CD4-positive, alpha-beta T cell (primary cell): ENCODE data around the gene GNAT1. TPM values are rescaled to one million over a fixed set of nuclear protein-coding genes. Genes with fewer than 3 reads are reported as not detected.

ENCODE experiments used
- ATAC-seq: fragments of 200-7000 bp; cut with Tn5 transposase; one replicate; pipeline ENCODE4 v1.10.0; 2022; ENCODE audit warnings: mild to moderate bottlenecking; ENCODE audit not compliant: poor library complexity
- CTCF ChIA-PET: fragments of 350-600 bp; sonication (Branson Sonifier 250); formaldehyde crosslinking; loops from one replicate; lab custom pipeline; 2021; ENCODE audit warnings: antibody characterized with exemption, inconsistent platforms; lab: Charles Lee
- POLR2A ChIA-PET: fragments of 350-600 bp; sonication (Branson Sonifier 250); formaldehyde crosslinking; loops from one replicate; lab custom pipeline; 2021; ENCODE audit warnings: antibody characterized with exemption, inconsistent platforms; lab: Charles Lee
- DNase-seq, 14 experiments: peaks; one replicate each; pipeline ENCODE4 v3.0.0-alpha.2; 2013 to 2020; ENCODE audit warnings: mixed read lengths in 2 of 14
- H3K27ac ChIP-seq, 2 donors: one replicate each; pipeline versions ENCODE4 v1.5.1 to v1.7.0; 2013; ENCODE audit warnings: low read length in 2 of 2, low read depth in 1 of 2, mild to moderate bottlenecking in 1 of 2
- H3K27me3 ChIP-seq, 2 experiments: 1 replicate in 1 of 2; 2 replicates in 1 of 2; pipeline versions ENCODE4 v1.6.1 to v1.7.0; 2013; ENCODE audit warnings: low read length in 2 of 2, control low read depth in 1 of 2, mild to moderate bottlenecking in 1 of 2, moderate library complexity in 1 of 2; ENCODE audit not compliant: insufficient read depth in 2 of 2, control insufficient read depth in 1 of 2
- H3K36me3 ChIP-seq: one replicate; pipeline ENCODE4 v1.6.1; 2013; ENCODE audit warnings: low read length, control low read depth; ENCODE audit not compliant: insufficient read depth
- H3K4me1 ChIP-seq: one replicate; pipeline ENCODE4 v1.6.1; 2013; ENCODE audit warnings: low read length, control low read depth; ENCODE audit not compliant: insufficient read depth
- H3K4me3 ChIP-seq: one replicate; pipeline ENCODE4 v1.5.1; 2013; ENCODE audit warnings: mild to moderate bottlenecking, low read length, moderate library complexity
- H3K9me3 ChIP-seq, 2 experiments: 1 replicate in 1 of 2; 2 replicates in 1 of 2; pipeline versions ENCODE4 v1.6.1 to v1.7.0; 2013; ENCODE audit warnings: low read length in 2 of 2, mild to moderate bottlenecking in 2 of 2, control low read depth in 1 of 2, moderate library complexity in 1 of 2; ENCODE audit not compliant: control insufficient read depth in 1 of 2, insufficient read depth in 1 of 2
- H3K27ac Mint-ChIP-seq: one replicate; pipeline ENCODE4 v1.8.0; 2020; ENCODE audit warnings: mixed read lengths
- H3K27me3 Mint-ChIP-seq: one replicate; pipeline ENCODE4 v1.8.0; 2021; ENCODE audit warnings: mixed read lengths
- H3K36me3 Mint-ChIP-seq: one replicate; pipeline ENCODE4 v1.8.0; 2021; ENCODE audit warnings: low read depth, mixed read lengths
- H3K4me1 Mint-ChIP-seq: one replicate; pipeline ENCODE4 v1.8.0; 2021; ENCODE audit warnings: low read depth, mixed read lengths
- H3K4me3 Mint-ChIP-seq: one replicate; pipeline ENCODE4 v1.8.0; 2020; ENCODE audit warnings: mild to moderate bottlenecking, mixed read lengths
- H3K9me3 Mint-ChIP-seq: one replicate; pipeline ENCODE4 v1.8.0; 2020; ENCODE audit warnings: mixed read lengths
- CTCF ChIP-seq: fragments of 200-600 bp; IDR thresholded peaks from one replicate; pipeline ENCODE4 v1.8.0; 2022; ENCODE audit warnings: antibody characterized with exemption, mild to moderate bottlenecking
- intact Hi-C, 2 experiments: fragments of 100-400 bp; cut with DNase I in 1 of 2; cut with micrococcal nuclease in 1 of 2; formaldehyde crosslinking; loops; one replicate each; pipeline versions ENCODE4 v1.15.1 to v1.9.0; 2023 to 2025; cut with DNase I, micrococcal nuclease
- total RNA-seq, 174 experiments: library from RNA in 2 of 174; stranded (reverse) in 2 of 174; gene quantifications; one replicate each; pipeline ENCODE4 v1.2.3 and lab custom pipeline; 2021 to 2026

GNAT1 gene
- total RNA-seq, 2 experiments from 2014 or later, result 0.11 to 0.28 TPM

- intact Hi-C loops, result loop anchor here in 1 of 2 experiments (10.0 kb wide), 1 partner anchor 233 kb away; no protein-coding TSS in a partner anchor
- peaks cover 17% of the 10 kb centered on the region for H3K27me3 Mint-ChIP-seq
- H3K4me3 ChIP-seq, result no peak overlapping the region
- CTCF ChIA-PET, result no interaction called here
- no peak overlapping the region for H3K27ac ChIP-seq
- H3K27me3 ChIP-seq, result peaks cover 0 to 2% of the 10 kb centered on the region in 2 experiments
- POLR2A ChIA-PET, result no interaction called here
- H3K36me3 ChIP-seq, result no peaks in the 10 kb centered on the region
- no peaks in the 10 kb centered on the region for H3K4me1 Mint-ChIP-seq
- H3K9me3 ChIP-seq, result no peaks in the 10 kb centered on the region
- no peaks in the 10 kb centered on the region for H3K36me3 Mint-ChIP-seq
- ATAC-seq (no peak), DNase-seq (no peak)
- H3K4me3 Mint-ChIP-seq, result no peak overlapping the region
- TF ChIP-seq CTCF, result no peak
- H3K4me1 ChIP-seq, result no peaks in the 10 kb centered on the region
- no peaks in the 10 kb centered on the region for H3K9me3 Mint-ChIP-seq
- no peak overlapping the region for H3K27ac Mint-ChIP-seq
These were observed 29.2 kb upstream of the GNAT1 start for GRCh38 chr3:50162034-50162883.

- H3K27ac Mint-ChIP-seq, result no peak overlapping the region
- ChIA-PET CTCF (no interaction called here), POLR2A (no interaction called here)
- Histone ChIP-seq H3K36me3 (no peaks in the 10 kb centered on the region), H3K27ac (no peak overlapping the region), H3K4me1 (no peaks in the 10 kb centered on the region), H3K4me3 (no peak overlapping the region), H3K9me3 (no peaks in the 10 kb centered on the region), H3K27me3 (no peaks in the 10 kb centered on the region)
- ATAC-seq (no peak), DNase-seq (no peak)
- H3K27me3 Mint-ChIP-seq, result peaks cover 3% of the 10 kb centered on the region
- no peak overlapping the region for H3K4me3 Mint-ChIP-seq
- intact Hi-C loops, result loop anchor here in 1 of 2 experiments (10.0 kb wide), 1 partner anchor 231 kb away; no protein-coding TSS in a partner anchor
- no peaks in the 10 kb centered on the region for H3K4me1 Mint-ChIP-seq
- H3K36me3 Mint-ChIP-seq, result no peaks in the 10 kb centered on the region
- no peak for TF ChIP-seq CTCF
- H3K9me3 Mint-ChIP-seq, result no peaks in the 10 kb centered on the region
These were observed 27.6 kb upstream of the GNAT1 start for GRCh38 chr3:50163572-50164455.

- Mint-ChIP-seq H3K4me3 (no peak overlapping the region), H3K36me3 (no peaks in the 10 kb centered on the region), H3K27me3 (no peaks in the 10 kb centered on the region), H3K9me3 (no peaks in the 10 kb centered on the region), H3K27ac (no peak overlapping the region), H3K4me1 (no peaks in the 10 kb centered on the region)
- no peak for ATAC-seq
- Histone ChIP-seq H3K27me3 (no peaks in the 10 kb centered on the region), H3K4me1 (no peaks in the 10 kb centered on the region), H3K9me3 (no peaks in the 10 kb centered on the region), H3K36me3 (no peaks in the 10 kb centered on the region), H3K4me3 (no peak overlapping the region), H3K27ac (no peak overlapping the region)
- no peak for TF ChIP-seq CTCF
- POLR2A ChIA-PET, result no interaction called here
- CTCF ChIA-PET, result no interaction called here
- intact Hi-C loops, result loop anchor here in 1 of 2 experiments (10.0 kb wide), 1 partner anchor 230 kb away; no protein-coding TSS in a partner anchor
- DNase-seq, result no peak
These were observed 26.9 kb upstream of the GNAT1 start for GRCh38 chr3:50164481-50164880.
